CD4-positive, CD25-positive, alpha-beta regulatory T cell (primary cell): Measurements from ENCODE around the gene ARL3. TPM values are rescaled to one million over a fixed set of nuclear protein-coding genes. Genes with fewer than 3 reads are reported as not detected.

Experiments used
- ATAC-seq, 2 donors: fragments of 150-1000 bp; cut with Tn5 transposase; one replicate each; pipeline ENCODE4 v1.10.0; 2021; ENCODE audit warnings: low read depth in 2 of 2, moderate number of reproducible peaks in 2 of 2, moderate library complexity in 1 of 2
- DNase-seq, 3 donors: peaks; one replicate each; pipeline versions ENCODE4 v3.0.0 to v3.0.0-alpha.2; 2012 to 2022; ENCODE audit warnings: mixed read lengths in 1 of 3
- H3K27ac ChIP-seq: one replicate; pipeline ENCODE4 v1.7.0; 2013; ENCODE audit warnings: mild to moderate bottlenecking, low read length; ENCODE audit not compliant: insufficient read depth, poor library complexity, severe bottlenecking
- H3K27me3 ChIP-seq: one replicate; pipeline ENCODE4 v1.7.0; 2013; ENCODE audit warnings: low read length; ENCODE audit not compliant: control insufficient read depth, insufficient read depth
- H3K36me3 ChIP-seq: one replicate; pipeline ENCODE4 v1.7.0; 2013; ENCODE audit warnings: mild to moderate bottlenecking, low read length, moderate library complexity; ENCODE audit not compliant: control insufficient read depth, insufficient read depth
- H3K4me1 ChIP-seq: 2 replicates; pipeline ENCODE4 v1.7.0; 2013; ENCODE audit warnings: mild to moderate bottlenecking, low read length; ENCODE audit not compliant: insufficient read depth, control insufficient read depth, poor library complexity, severe bottlenecking
- H3K4me3 ChIP-seq: one replicate; pipeline ENCODE4 v1.7.0; 2013; ENCODE audit warnings: low read depth, mild to moderate bottlenecking, low read length, moderate library complexity
- H3K9me3 ChIP-seq, 2 experiments: 1 replicate in 1 of 2; 2 replicates in 1 of 2; pipeline ENCODE4 v1.7.0; 2013; ENCODE audit warnings: low read length in 2 of 2, mild to moderate bottlenecking in 1 of 2, moderate library complexity in 1 of 2; ENCODE audit not compliant: control insufficient read depth in 2 of 2
- H3K27ac Mint-ChIP-seq, 3 donors: one replicate each; pipeline ENCODE4 v1.8.0; 2020 to 2022; ENCODE audit warnings: mild to moderate bottlenecking in 3 of 3, mixed read lengths in 3 of 3, moderate library complexity in 2 of 3
- H3K27me3 Mint-ChIP-seq: one replicate; pipeline ENCODE4 v1.8.0; 2022; ENCODE audit warnings: mild to moderate bottlenecking, mixed read lengths
- H3K36me3 Mint-ChIP-seq: one replicate; pipeline ENCODE4 v1.8.0; 2020; ENCODE audit warnings: mixed read lengths
- H3K4me1 Mint-ChIP-seq, 4 donors: one replicate each; pipeline ENCODE4 v1.8.0; 2020 to 2022; ENCODE audit warnings: mixed read lengths in 4 of 4, mild to moderate bottlenecking in 1 of 4
- H3K4me3 Mint-ChIP-seq, 4 donors: one replicate each; pipeline ENCODE4 v1.8.0; 2020 to 2022; ENCODE audit warnings: mild to moderate bottlenecking in 4 of 4, mixed read lengths in 4 of 4, moderate library complexity in 3 of 4
- H3K9me3 Mint-ChIP-seq, 7 donors: one replicate each; pipeline ENCODE4 v1.8.0; 2020 to 2022; ENCODE audit warnings: mixed read lengths in 7 of 7, mild to moderate bottlenecking in 3 of 7, moderate library complexity in 2 of 7
- polyA plus RNA-seq, 4 donors: library from polyadenylated mRNA; unstranded; fragments of 300-500 nt; fragmentation: Illumina TruSeq; gene quantifications; one replicate each; pipeline ENCODE4 v1.2.3, GENCODE V29; 2021
- total RNA-seq: library from RNA; stranded (reverse); gene quantifications from one replicate; pipeline ENCODE4 v1.2.3, GENCODE V29; 2022

The ARL3 gene
- total and polyA plus RNA-seq, 5 donors from 2014 or later = 2.0 to 3.3 (median 2.9) TPM

DNA sequence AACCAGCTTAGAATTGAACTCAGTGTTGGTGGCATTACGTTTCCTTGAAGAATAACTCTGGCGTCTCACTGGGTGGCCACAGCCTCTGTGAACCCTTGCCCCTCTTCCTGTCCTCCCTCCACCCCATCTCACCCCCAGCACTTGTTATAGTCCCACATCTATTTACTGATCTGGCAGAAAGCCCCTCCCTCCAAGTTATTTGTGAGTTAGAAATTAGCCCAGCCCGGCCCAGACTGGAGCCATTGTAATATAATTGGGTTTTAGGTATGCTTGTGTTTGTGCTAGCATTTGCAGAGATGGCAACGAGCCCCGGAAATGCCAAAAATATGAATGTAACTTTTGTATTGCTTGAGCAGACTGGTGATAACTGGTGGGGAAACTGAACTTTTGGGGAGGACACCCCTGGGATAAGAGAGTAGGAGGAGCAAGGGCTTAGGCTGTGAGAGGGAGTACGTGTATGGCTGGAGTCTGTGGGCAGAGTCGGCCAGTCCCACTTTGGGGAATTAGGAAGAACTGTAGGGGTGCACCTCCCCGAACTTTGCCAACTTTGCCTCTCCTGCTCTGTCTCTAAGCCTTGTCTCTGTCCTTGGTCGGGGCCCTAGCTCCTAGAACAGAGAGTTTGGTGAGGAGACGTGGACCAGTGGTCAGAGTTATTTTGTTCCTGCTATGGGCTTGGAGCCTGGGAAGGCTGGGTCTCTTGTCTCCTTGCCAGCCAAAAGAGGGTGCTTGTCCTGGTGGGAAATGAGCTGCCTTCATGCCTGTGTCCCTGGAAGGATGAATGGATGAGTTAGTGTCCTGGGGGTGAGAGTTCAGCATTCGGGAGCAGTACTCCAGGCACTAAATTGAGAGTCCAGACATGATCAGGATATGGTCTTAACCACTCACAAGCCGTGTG is 89.2 kb downstream of the ARL3 start:
- Mint-ChIP-seq H3K27ac (peak overlapping the region; percentile 11 to 65 (median 57)), H3K27me3 (no peaks in the 10 kb centered on the region), H3K36me3 (peaks cover 14% of the 10 kb centered on the region), H3K4me1 (peaks cover 0 to 23% (median 10%) of the 10 kb centered on the region in 4 donors), H3K4me3 (no peak overlapping the region), H3K9me3 (no peaks in the 10 kb centered on the region)
- H3K27ac ChIP-seq = no peak overlapping the region
- no peak overlapping the region for H3K4me3 ChIP-seq
- no peaks in the 10 kb centered on the region for H3K27me3 ChIP-seq
- ATAC-seq (no peak), DNase-seq (no peak)
- H3K4me1 ChIP-seq = peaks cover 14% of the 10 kb centered on the region
- H3K9me3 ChIP-seq = no peaks in the 10 kb centered on the region
- H3K36me3 ChIP-seq = peaks cover 2% of the 10 kb centered on the region

DNA sequence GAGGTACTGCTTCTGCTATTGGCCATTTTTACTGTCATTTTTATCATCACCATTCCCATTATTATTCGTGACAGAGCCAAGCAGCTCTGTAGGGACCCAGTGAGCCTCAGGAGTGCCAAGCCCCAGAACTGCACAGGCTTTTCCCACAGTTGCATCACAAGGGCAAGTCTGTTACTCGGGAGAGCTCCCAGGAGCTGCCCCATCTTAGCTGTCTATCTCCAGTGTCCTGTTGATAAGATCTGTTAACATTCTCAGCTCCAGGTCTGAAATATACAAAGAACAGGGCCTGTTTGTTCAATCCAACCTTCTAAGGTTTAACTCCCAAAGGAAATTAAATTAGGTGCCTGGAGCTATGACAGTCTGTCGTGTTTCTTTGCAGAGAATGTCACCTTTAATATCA is 90.1 kb downstream of the ARL3 start:
- no peak overlapping the region for H3K4me3 ChIP-seq
- H3K27me3 ChIP-seq = no peaks in the 10 kb centered on the region
- Mint-ChIP-seq H3K27ac (no peak overlapping the region), H3K36me3 (peaks cover 14% of the 10 kb centered on the region), H3K4me1 (peaks cover 0 to 23% (median 12%) of the 10 kb centered on the region in 4 donors), H3K9me3 (no peaks in the 10 kb centered on the region), H3K4me3 (no peak overlapping the region), H3K27me3 (no peaks in the 10 kb centered on the region)
- DNase-seq (no peak), ATAC-seq (no peak)
- peaks cover 14% of the 10 kb centered on the region for H3K4me1 ChIP-seq
- no peak overlapping the region for H3K27ac ChIP-seq
- H3K9me3 ChIP-seq = no peaks in the 10 kb centered on the region
- H3K36me3 ChIP-seq = no peaks in the 10 kb centered on the region

Other genes with a start within 250 kb of the ARL3 start
- gene ACTR1A, start 211.7 kb downstream of the ARL3 start, total RNA-seq = 63.0 TPM
- 10 to 100 TPM; 67.9 to 77.9 (median 75.6) TPM for gene ACTR1A, start 211.7 kb downstream of the ARL3 start, polyA plus RNA-seq
- gene SUFU, start 210.4 kb downstream of the ARL3 start, total RNA-seq = 17.8 TPM
- 1 to 10 TPM; 2.4 to 6.3 (median 4.6) TPM for gene SUFU, start 210.4 kb downstream of the ARL3 start, polyA plus RNA-seq
- gene TRIM8, start 69.9 kb downstream of the ARL3 start, total RNA-seq = 73.4 TPM
- 10 to 100 TPM; 30.2 to 38.3 (median 36.4) TPM for gene TRIM8, start 69.9 kb downstream of the ARL3 start, polyA plus RNA-seq
- 9.9 TPM for gene SFXN2, start 239 bp upstream of the ARL3 start, total RNA-seq
- gene SFXN2, start 239 bp upstream of the ARL3 start, polyA plus RNA-seq = 10 to 100 TPM in 2 of 4 donors, 1 to 10 TPM in 2; 4.9 to 11.5 (median 8.9) TPM
- gene WBP1L, start 29.6 kb upstream of the ARL3 start, total RNA-seq = 27.7 TPM
- gene WBP1L, start 29.6 kb upstream of the ARL3 start, polyA plus RNA-seq = 10 to 100 TPM; 26.9 to 38.5 (median 28.3) TPM
- gene CYP17A1, start 123.0 kb upstream of the ARL3 start, total RNA-seq = not detected
- gene CYP17A1, start 123.0 kb upstream of the ARL3 start, polyA plus RNA-seq = not detected
- 13.6 TPM for gene BORCS7, start 139.9 kb upstream of the ARL3 start, total RNA-seq
- gene BORCS7, start 139.9 kb upstream of the ARL3 start, polyA plus RNA-seq = 10 to 100 TPM; 23.8 to 47.9 (median 38.0) TPM
- gene AS3MT, start 155.1 kb upstream of the ARL3 start, total RNA-seq = 0.37 TPM
- not detected for gene AS3MT, start 155.1 kb upstream of the ARL3 start, polyA plus RNA-seq
- 13.3 TPM for gene CNNM2, start 203.9 kb upstream of the ARL3 start, total RNA-seq
- 1 to 10 TPM; 3.5 to 6.9 (median 6.0) TPM for gene CNNM2, start 203.9 kb upstream of the ARL3 start, polyA plus RNA-seq